ENCODE data around the gene SIRPB1. TPM values are rescaled to one million over a fixed set of nuclear protein-coding genes. Genes with fewer than 3 reads are reported as not detected.

The SIRPB1 gene
- total RNA-seq, 4 donors from 2014 or later = 0.95 to 3.2 (median 1.7) TPM; not detected in 1

DNA sequence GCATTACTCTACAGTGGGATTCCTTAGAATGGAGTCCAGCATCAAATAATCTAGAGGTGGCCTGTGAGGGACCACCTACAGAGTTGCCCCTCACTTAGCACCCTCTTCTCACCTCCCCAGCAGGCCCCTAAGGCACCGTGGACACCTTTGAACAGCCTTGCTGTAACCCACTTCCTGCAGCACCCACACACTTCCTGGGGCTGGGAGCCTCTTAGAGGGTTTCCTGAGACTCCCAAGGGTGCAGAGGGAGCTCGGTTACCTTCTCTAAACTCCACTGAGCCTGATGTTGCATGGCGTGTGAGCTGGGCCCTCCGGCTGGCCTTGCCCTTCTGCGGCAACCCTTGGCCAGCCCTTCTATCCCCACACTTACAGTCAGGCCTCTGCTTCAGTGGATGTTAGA lies 45.1 kb upstream of the SIRPB1 start:
- Histone ChIP-seq H3K4me3 (no peak overlapping the region), H3K4me1 (no peaks in the 10 kb centered on the region), H3K36me3 (no peaks in the 10 kb centered on the region), H3K27ac (no peak overlapping the region), H3K27me3 (no peaks in the 10 kb centered on the region), H3K9me3 (no peaks in the 10 kb centered on the region)
- TF ChIP-seq, protein P1, sequence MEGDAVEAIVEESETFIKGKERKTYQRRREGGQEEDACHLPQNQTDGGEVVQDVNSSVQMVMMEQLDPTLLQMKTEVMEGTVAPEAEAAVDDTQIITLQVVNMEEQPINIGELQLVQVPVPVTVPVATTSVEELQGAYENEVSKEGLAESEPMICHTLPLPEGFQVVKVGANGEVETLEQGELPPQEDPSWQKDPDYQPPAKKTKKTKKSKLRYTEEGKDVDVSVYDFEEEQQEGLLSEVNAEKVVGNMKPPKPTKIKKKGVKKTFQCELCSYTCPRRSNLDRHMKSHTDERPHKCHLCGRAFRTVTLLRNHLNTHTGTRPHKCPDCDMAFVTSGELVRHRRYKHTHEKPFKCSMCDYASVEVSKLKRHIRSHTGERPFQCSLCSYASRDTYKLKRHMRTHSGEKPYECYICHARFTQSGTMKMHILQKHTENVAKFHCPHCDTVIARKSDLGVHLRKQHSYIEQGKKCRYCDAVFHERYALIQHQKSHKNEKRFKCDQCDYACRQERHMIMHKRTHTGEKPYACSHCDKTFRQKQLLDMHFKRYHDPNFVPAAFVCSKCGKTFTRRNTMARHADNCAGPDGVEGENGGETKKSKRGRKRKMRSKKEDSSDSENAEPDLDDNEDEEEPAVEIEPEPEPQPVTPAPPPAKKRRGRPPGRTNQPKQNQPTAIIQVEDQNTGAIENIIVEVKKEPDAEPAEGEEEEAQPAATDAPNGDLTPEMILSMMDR (IDR thresholded peaks at IDR 0.05) = no peak
- TF ChIP-seq POLR2A (IDR thresholded peaks at IDR 0.05) = no peak
- DNase-seq = no peak
- intact Hi-C loops (cut with DNase I; ENCODE audit: low total_unique reads) = no loop called here

DNA sequence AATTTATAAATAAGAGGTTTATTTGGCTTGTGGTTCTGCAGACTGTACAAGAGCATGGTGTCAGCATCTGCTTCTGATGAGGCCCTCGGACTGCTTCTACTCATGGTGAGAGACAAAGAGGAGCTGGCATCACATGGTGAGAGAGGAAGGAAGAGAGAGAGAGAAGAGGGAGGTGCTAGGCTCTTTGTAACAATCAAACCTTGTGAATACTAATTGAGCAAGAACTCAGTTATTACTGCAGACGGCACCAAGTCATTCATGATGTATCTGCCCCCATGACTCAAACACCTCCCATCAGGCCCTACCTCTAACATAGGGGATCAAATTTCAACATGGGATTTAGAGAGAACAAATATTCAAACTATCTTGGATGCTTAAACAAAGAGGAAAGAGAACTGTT lies 44.1 kb upstream of the SIRPB1 start:
- no peaks in the 10 kb centered on the region for H3K36me3 ChIP-seq
- TF ChIP-seq, protein P1 (IDR thresholded peaks at IDR 0.05) = no peak
- TF ChIP-seq POLR2A (IDR thresholded peaks at IDR 0.05) = no peak
- no peaks in the 10 kb centered on the region for H3K9me3 ChIP-seq
- no peaks in the 10 kb centered on the region for H3K4me1 ChIP-seq
- no peak overlapping the region for H3K4me3 ChIP-seq
- no peak for DNase-seq
- intact Hi-C loops (cut with DNase I; ENCODE audit: low total_unique reads) = no loop called here
- no peak overlapping the region for H3K27ac ChIP-seq
- H3K27me3 ChIP-seq = no peaks in the 10 kb centered on the region

DNA sequence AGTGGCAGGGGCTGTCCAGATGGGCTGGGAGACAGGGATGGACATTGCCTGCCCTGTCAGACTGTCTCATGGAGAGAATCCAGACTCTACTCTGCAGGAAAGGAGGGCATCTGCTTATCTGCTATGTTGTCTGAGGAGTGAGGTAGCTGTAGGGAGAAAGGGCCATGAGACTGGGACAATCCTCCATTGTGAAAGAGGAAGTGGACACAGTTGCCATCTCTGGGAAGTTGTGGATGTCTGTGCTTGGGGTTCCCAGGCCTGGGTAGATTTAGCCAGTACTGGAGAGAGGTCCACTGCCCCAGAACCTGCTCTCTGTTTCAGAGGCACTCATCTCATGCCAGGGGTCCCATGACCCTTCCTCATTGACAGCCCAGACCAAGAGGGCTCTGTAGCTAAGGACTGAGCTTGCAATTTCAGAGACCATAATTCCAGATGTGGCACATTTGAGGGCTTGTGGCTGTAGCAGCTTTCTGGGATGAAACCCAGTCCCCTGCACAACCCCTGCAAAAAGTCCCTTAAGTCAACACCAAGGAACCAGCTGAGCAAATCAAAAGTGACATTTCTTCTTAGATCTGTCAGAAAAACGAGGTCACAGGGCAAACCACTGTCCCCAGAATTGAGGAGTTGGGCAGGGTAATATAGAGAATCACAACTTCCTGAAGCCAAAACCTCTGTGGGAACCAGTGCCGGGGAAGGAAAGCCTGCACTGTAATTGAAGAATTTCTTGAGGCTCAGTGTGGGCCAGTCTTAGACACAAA lies 41.9 kb upstream of the SIRPB1 start:
- no peak for TF ChIP-seq POLR2A (IDR thresholded peaks at IDR 0.05)
- TF ChIP-seq, protein P1 (IDR thresholded peaks at IDR 0.05) = no peak
- Histone ChIP-seq H3K9me3 (no peaks in the 10 kb centered on the region), H3K27me3 (no peaks in the 10 kb centered on the region), H3K27ac (no peak overlapping the region), H3K4me1 (no peaks in the 10 kb centered on the region), H3K36me3 (no peaks in the 10 kb centered on the region), H3K4me3 (no peak overlapping the region)
- DNase-seq = no peak
- intact Hi-C loops (cut with DNase I; ENCODE audit: low total_unique reads) = no loop called here

DNA sequence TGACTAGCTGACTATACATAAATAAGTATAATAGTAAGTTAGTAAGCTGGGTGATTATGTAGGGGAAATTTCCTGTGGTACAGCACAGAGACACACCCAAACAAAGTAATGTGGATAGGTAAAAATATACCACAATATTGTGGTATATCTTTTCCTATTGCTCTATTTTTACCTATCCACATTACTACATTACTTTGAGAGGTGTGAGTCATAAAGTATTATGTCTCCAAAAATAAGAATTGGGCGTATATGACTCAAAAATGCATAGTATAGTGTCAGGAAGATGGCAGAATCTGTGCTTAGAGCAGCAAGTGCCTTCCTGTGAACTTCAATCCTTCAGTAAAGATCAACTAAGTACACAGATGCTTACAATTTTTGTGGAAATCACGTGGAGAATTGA lies 40.4 kb upstream of the SIRPB1 start:
- no peaks in the 10 kb centered on the region for H3K4me1 ChIP-seq
- intact Hi-C loops (cut with DNase I; ENCODE audit: low total_unique reads) = no loop called here
- H3K27me3 ChIP-seq = no peaks in the 10 kb centered on the region
- no peak overlapping the region for H3K27ac ChIP-seq
- TF ChIP-seq, protein P1 (IDR thresholded peaks at IDR 0.05) = no peak
- no peak for TF ChIP-seq POLR2A (IDR thresholded peaks at IDR 0.05)
- no peaks in the 10 kb centered on the region for H3K9me3 ChIP-seq
- no peaks in the 10 kb centered on the region for H3K36me3 ChIP-seq
- H3K4me3 ChIP-seq = no peak overlapping the region
- DNase-seq = no peak

DNA sequence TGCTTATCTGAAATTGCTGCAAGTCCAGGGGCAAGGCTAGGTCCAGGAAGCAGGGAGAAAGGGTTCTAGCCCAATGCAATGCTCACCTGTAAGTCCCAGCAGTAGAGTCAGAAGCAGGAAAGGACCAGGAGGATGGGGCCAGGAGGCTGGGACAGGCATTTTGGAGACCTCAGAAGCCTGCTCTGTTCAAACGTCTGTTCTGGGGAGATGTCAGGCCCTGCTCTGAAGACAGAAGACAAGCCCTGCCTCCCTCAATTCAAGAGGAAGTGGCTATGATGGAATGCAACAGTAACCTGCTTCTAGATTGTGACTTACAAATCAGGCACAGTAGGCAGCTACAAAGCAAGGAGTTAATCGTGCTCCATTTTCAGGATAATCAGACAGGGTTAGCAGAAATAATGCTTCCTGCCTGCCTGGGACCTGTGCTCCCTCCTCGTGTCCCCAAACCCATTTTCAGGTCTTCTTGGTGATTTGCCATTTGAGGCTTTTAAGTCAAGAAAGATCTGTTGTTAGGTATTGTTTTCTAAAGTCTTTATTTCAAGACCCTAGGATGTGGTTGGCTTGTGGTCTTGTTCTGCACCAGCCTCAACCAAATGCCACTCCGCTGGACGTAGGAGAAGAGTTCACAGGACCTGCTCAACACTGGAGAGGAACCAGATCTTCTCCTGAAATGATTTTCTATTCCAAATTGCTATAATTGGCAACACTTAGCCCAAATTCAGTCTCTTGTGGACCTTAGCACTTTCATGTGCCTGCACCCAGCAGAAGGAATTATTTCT lies 37.9 kb upstream of the SIRPB1 start, which contains the start of gene SIRPG:
SIRPG (minus strand) TSS at position 224 of the 779 bp plus-strand sequence; CDS start at position 159, 65 bp downstream.
- H3K4me1 ChIP-seq = no peaks in the 10 kb centered on the region
- intact Hi-C loops (cut with DNase I; ENCODE audit: low total_unique reads) = no loop called here
- H3K36me3 ChIP-seq = no peaks in the 10 kb centered on the region
- H3K27me3 ChIP-seq = no peaks in the 10 kb centered on the region
- H3K27ac ChIP-seq = no peak within 1 kb of the TSS
- DNase-seq = no peak
- H3K4me3 ChIP-seq = no peak within 1 kb of the TSS
- TF ChIP-seq POLR2A (IDR thresholded peaks at IDR 0.05) = no peak
- TF ChIP-seq, protein P1 (IDR thresholded peaks at IDR 0.05) = no peak
- no peaks in the 10 kb centered on the region for H3K9me3 ChIP-seq

Measured in uterus (tissue), 4 donors.